ENCODE measurements around the gene PNMA6A.
"Not testable (repeated sequence)": the region's sequence is repeated elsewhere in the genome, so short reads cannot be mapped to it uniquely, and the experiment has no call there.

Gene PNMA6A

GRCh38 chrX:153071909-153072583 lies at the start of gene PNMA6A:
PNMA6A (plus strand) TSS chrX:153072454; CDS start chrX:153073063, 609 bp downstream.
- DNase-seq, result not testable (repeated sequence)

- DNase-seq, result not testable (repeated sequence)
Observed at GRCh38 chrX:153026501-153026900, 45.8 kb upstream of the PNMA6A start.

GRCh38 chrX:153028487-153028886 lies 43.8 kb upstream of the PNMA6A start:
- DNase-seq, result not testable (repeated sequence)

GRCh38 chrX:153029162-153029561 lies 43.1 kb upstream of the PNMA6A start:
- DNase-seq, result no peak

- DNase-seq, result no peak
Observed at GRCh38 chrX:153029875-153030274, 42.4 kb upstream of the PNMA6A start.

DNA sequence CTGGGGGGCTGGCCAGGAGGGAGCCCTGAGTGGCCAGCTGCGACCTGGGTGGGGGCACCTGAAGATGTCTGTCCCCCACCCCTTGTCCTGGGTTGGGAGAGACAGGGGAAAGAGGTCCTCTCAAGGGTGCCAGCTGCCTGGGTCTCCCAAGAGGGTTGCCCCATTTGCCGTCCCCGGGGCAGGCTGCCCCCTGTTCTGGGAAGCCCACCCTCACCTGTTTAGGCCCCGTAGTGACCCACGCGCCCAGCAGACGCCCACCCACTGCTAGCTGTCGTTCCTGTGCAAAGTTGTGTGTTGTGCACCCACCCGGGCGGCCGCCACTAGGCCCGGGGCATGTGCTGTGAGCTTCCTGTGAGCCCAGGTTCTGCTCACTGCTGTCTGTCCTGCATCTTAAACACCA lies 41.5 kb upstream of the PNMA6A start:
- no peak for DNase-seq

GRCh38 chrX:153032397-153033118 lies 39.7 kb upstream of the PNMA6A start:
- DNase-seq, result no peak

DNA sequence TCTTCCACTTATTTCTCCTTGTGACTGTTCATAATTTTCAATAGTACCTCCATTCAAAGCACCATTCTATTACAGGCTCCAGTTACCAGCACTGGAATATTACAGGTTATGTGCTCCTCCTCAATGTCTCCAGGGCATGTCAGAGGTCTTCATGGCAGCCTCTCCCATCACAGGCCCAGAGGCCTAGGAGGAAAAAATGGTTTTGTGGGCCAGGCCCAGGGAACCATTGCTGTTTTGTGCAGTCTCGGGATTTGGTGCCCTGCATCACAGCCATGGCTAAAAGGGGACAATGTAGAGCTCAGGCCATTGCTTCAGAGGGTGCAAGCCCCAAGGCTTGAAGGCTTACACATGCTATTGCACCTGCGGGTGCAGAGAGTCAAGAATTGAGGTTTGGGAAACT lies 23.2 kb upstream of the PNMA6A start:
- no peak for DNase-seq

DNA sequence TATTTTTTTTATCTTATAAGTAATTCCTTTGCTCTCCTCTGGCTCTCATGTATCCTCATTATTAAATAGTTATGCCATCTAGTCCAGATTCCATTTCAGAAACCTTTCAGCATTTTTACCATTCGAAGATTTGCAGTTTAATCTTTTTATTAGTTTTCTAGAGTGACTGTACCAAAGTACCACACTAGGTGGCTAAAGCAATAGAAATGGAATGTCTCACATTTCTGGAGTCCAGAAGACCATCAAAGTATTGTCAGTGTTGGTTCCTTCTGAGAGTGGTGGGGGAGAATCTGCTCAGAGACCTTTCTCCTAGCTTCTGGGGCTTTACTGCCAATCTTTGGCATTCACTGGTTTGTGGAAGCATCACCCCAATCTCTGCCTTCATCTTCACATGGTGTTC lies 19.7 kb upstream of the PNMA6A start:
- no peak for DNase-seq

GRCh38 chrX:153055871-153056749 lies 16.1 kb upstream of the PNMA6A start, which contains the start of gene PNMA3:
PNMA3 (plus strand) TSS chrX:153056470; CDS start chrX:153057056, 586 bp downstream.
- no peak for DNase-seq

- no peak for DNase-seq
Observed at GRCh38 chrX:153057281-153057680, 15.0 kb upstream of the PNMA6A start.

DNA sequence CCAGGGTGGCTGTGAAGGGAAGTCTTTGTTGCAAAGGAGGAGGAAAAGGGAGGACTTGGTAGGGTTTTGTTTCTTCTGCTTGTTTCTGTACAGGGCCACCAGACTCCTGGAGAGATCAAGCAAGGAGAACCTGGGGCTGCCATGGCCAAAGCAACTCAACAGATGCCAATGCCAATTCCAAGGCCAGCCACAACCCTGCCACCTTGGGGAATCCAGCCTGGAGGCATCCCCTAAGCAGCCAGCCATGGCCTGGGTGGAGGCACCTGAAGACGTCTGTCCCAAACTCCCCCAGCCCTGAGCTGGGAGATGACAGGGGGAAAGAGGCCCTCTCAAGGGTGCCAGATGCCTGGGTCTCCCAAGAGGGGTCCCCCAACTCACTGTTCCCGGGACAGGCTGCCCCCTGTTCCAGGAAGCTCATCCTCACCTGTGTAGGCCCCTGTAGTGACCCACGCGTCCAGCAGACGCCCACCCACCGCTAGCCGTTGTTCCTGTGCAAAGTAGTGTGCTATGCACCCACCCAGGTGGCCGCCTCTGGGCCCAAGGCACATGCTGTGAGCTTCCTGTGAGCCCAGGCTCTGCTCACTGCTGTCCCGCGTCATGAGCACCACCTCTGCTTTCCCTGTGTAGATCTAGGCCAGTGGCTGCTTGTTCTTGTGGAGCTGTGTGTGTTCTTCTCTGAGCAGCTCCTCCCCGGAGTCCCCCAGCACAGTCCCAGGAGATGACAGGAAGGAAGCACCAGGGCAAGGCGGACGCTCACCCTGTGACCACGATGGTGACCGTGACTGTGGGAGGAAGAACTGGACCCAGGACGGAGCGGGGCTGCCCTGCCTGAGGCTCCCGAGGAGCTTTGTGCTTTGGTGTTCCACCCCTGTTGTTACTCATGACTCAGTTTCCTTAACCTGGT lies 12.8 kb upstream of the PNMA6A start:
- DNase-seq, result no peak

DNA sequence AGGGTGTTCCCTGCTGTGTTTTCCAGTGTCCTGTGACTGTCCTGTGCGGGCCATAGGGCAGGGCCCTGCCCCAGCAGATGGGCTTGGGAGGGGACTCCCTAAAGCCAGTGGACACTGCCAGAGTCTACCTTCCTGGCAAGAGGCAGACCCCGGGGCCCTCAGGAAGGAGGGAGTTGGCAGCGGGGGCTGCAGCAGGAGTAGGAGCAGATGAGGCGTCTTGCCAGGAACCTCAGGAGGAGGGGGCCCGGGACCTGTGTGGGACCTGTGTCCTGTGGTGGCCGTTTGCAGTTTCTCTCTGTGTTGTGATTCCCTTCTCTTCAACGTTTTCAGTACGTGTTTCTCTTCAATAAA lies 12.2 kb upstream of the PNMA6A start:
- DNase-seq, result no peak

DNA sequence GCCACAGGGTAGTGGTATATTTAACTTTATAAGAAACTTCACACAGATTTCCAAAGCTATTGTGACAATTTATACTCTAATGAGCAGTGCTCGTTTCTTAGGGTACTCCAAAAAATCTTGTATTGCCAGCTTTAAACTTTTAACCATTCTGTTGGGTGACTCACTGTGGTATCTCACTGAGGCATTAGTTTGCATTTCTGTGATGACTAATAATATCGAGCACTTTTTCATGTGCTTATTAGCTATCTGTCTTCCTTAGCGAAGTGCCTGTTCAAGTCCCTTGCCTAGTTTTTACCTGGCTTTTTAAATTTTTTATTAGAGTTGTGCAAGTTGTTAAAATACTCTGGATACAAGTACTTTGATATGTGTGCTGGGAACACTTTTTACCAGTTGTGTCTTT lies 10.5 kb upstream of the PNMA6A start:
- no peak for DNase-seq

DNA sequence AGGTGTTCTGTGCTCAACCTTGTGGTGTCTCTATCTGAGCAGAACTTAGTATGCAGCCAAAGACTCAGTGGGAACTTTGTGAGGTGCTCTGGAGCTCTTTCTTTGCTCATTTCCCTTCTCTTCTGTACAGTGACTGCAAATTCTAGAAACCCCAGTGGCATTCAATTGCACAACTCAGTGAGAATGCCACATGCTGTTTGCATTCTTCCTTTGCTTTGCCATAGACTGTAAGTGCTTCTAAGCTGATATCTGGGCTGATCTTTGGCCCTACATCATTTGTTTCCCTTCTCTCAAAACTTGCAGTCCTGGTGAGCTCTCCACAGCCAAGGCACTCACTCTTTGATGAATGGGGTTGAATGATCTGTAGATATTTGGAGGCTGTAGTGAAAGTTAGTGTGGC lies 8.9 kb upstream of the PNMA6A start:
- DNase-seq, result no peak

DNA sequence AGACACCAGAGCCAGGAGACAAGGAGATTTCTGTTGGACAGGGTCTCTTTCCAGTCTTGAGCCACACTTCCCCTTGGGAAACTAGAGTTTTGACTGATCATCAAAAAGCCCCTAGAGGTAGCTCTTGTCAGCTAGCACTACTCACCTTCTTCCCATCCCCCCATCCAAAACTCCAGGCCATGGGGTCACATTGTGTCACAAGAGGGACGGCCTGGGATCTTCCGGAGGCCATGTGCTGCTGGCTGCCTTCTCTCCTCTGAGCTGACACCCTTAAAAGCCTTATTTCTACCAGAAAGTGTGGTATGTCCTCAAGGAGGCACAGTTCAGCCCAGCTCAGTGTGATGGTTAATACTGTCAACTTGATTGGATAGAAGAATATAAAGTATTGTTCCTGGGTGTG lies 8.2 kb upstream of the PNMA6A start:
- DNase-seq, result no peak

- DNase-seq, result no peak
Observed at GRCh38 chrX:153065389-153065788, 6.9 kb upstream of the PNMA6A start.

- not testable (repeated sequence) for DNase-seq
Observed at GRCh38 chrX:153066402-153066801, 5.9 kb upstream of the PNMA6A start.

DNA sequence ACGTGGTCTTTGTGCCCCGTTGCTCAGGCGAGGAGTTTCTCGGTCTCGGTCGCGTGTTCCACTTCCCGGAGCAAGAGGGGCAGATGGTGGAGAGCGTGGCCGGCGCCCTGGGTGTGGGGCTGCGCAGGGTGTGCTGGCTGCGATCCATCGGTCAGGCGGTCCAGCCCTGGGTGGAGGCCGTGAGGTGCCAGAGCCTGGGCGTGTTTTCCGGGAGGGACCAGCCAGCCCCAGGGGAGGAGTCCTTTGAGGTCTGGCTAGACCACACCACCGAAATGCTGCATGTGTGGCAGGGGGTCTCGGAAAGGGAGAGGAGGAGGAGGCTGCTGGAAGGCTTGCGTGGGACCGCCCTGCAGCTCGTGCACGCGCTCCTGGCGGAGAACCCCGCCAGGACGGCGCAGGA lies 1.1 kb downstream of the PNMA6A start:
- not testable (repeated sequence) for DNase-seq

- no peak for DNase-seq
Observed at GRCh38 chrX:153074262-153074899, 2.1 kb downstream of the PNMA6A start.

DNA sequence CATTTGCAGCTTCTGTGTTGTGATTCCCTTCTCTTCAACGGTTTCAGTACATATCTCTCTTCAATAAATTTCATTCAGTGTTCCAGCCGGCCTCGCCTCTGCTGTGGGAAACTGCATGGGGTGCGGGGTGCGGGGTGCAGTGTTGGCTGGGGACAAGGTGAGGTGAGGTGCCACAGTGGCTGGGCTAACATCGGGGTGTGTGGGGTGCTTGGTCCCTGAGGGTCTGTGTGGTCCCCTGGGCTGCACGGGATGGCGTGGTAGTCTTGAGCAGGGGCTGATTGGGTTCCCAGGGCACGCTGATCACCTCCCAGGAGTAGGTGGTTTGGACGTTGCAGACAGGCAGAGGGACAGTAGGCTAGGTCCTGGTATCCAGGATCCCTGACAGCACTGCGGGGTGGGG lies 2.7 kb downstream of the PNMA6A start:
- DNase-seq, result no peak

DNA sequence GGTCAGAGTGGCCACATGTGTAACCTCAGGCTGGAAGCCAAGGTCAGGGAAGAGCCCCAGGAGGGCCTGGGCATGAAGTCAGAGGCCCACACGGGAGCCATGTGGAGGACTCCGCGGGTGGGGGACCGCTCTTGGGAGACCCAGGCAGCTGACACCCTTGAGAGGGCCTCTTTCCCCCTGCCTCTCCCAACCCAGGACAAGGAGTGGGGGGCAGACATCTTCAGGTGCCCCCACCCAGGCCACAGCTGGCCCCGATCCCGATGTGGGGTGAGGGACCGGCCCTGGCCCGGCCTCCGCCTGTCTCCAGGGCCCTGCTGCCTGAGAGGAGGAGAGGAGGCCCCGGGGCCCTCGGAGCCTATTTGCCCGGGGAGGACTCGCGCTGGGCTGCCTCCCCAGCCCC lies 3.1 kb downstream of the PNMA6A start:
- no peak for DNase-seq

Measured in SIG-M5 (cell line).